ENCODE results near the gene EDEM3. TPM values are rescaled to one million over a fixed set of nuclear protein-coding genes. Genes with fewer than 3 reads are reported as not detected.
"Not testable (repeated sequence)": the region's sequence is repeated elsewhere in the genome, so short reads cannot be mapped to it uniquely, and the experiment has no call there.

EDEM3 gene
- total RNA-seq, 3 donors from 2014 or later (not counting 1 experiment from before 2014, with no cell fraction given), result 8.9 to 15.4 (median 15.1) TPM

DNA sequence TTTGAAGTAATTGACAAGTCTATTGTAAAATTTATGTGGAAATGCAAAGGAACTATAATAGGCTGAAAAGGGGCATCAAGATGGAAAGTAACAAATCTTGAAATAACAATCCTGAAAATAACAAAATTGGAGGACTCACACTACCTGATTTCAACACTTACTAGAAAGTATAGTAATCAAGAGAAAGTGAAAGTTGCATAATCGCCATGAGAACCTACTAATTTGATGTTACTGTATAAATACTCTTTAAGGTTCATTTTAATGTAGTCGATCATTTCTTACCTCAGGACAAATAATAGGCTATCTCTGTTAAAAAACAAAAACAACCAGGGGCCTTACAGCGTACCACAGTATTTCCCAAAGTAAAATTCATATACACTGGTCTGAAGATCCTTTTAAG, 71.7 kb downstream of the EDEM3 start:
- Histone ChIP-seq H3K4me3 (ENCODE audit: low read length) (no peak overlapping the region), H3K4me1 (ENCODE audit: control insufficient read depth, insufficient read depth, low read length) (no peaks in the 10 kb centered on the region), H3K9me3 (ENCODE audit: control insufficient read depth, insufficient read depth, low read length) (no peaks in the 10 kb centered on the region), H3K27me3 (ENCODE audit: control insufficient read depth, insufficient read depth, low read length) (no peaks in the 10 kb centered on the region), H3K27ac (ENCODE audit: low read length) (no peak overlapping the region), H3K36me3 (ENCODE audit: control insufficient read depth, insufficient read depth, low read length) (no peaks in the 10 kb centered on the region)
- DNase-seq (no peak), ATAC-seq (no peak)
- Mint-ChIP-seq H3K9me3 (peaks cover 0 to 3% of the 10 kb centered on the region in 2 donors), H3K27ac (no peak overlapping the region), H3K36me3 (peaks cover 6% of the 10 kb centered on the region), H3K4me1 (no peaks in the 10 kb centered on the region), H3K27me3 (ENCODE audit: low read depth in 2 of 2) (peaks cover 0 to 5% of the 10 kb centered on the region in 2 donors), H3K4me3 (no peak overlapping the region)
- intact Hi-C loops (cut with micrococcal nuclease), result no loop called here
- no CpG with 5 or more reads among the region's 3 CpGs for WGBS (ENCODE audit: insufficient coverage)
- TF ChIP-seq, protein P1, sequence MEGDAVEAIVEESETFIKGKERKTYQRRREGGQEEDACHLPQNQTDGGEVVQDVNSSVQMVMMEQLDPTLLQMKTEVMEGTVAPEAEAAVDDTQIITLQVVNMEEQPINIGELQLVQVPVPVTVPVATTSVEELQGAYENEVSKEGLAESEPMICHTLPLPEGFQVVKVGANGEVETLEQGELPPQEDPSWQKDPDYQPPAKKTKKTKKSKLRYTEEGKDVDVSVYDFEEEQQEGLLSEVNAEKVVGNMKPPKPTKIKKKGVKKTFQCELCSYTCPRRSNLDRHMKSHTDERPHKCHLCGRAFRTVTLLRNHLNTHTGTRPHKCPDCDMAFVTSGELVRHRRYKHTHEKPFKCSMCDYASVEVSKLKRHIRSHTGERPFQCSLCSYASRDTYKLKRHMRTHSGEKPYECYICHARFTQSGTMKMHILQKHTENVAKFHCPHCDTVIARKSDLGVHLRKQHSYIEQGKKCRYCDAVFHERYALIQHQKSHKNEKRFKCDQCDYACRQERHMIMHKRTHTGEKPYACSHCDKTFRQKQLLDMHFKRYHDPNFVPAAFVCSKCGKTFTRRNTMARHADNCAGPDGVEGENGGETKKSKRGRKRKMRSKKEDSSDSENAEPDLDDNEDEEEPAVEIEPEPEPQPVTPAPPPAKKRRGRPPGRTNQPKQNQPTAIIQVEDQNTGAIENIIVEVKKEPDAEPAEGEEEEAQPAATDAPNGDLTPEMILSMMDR (IDR thresholded peaks at IDR 0.05), result no peak

DNA sequence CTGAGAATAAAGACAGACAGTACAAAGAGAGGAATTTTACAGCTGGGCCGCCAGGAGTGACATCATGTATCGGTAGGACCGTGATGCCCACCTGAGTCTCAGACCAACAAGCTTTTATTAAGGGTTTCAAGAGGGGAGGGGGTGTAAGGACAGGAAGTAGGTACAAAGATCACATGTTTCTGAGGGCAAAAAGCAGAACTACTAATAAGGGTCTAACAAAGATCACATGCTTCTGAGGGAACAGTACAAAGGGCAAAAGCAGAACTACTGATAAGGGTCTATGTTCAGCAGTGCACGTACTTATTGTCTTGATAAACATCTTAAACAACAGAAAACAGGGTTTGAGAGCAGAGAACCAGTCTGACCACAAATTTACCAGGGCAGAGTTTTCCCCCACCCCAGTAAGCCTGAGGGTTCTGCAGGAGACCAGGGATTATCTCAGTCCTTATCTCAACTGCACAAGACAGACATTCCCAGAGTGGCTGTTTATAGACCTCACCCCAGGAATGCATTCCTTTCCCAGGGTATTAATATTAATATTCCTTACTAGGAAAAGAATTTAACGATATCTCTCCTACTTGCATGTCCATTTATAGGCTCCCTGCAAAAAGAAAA, 73.9 kb downstream of the EDEM3 start:
- H3K4me1 ChIP-seq (ENCODE audit: control insufficient read depth, insufficient read depth, low read length); DNase-seq; H3K36me3 ChIP-seq (ENCODE audit: control insufficient read depth, insufficient read depth, low read length); H3K36me3 Mint-ChIP-seq; H3K27ac Mint-ChIP-seq; H3K9me3 Mint-ChIP-seq; H3K9me3 ChIP-seq (ENCODE audit: control insufficient read depth, insufficient read depth, low read length); H3K4me3 Mint-ChIP-seq; H3K4me3 ChIP-seq (ENCODE audit: low read length); H3K27ac ChIP-seq (ENCODE audit: low read length); ATAC-seq; H3K4me1 Mint-ChIP-seq; intact Hi-C loops (cut with micrococcal nuclease); H3K27me3 ChIP-seq (ENCODE audit: control insufficient read depth, insufficient read depth, low read length): not testable (repeated sequence)
- 85% methylated on average over 5 of the region's 5 CpGs for WGBS (ENCODE audit: insufficient coverage)
- peaks cover 3 to 14% of the 10 kb centered on the region in 2 donors for H3K27me3 Mint-ChIP-seq (ENCODE audit: low read depth in 2 of 2)

GRCh38 chr1:184679472-184679871, 75.2 kb downstream of the EDEM3 start:
- H3K36me3 ChIP-seq (ENCODE audit: control insufficient read depth, insufficient read depth, low read length); H3K9me3 ChIP-seq (ENCODE audit: control insufficient read depth, insufficient read depth, low read length); H3K4me3 Mint-ChIP-seq; H3K9me3 Mint-ChIP-seq; H3K36me3 Mint-ChIP-seq; H3K4me1 Mint-ChIP-seq; ATAC-seq; H3K27ac Mint-ChIP-seq; H3K27me3 ChIP-seq (ENCODE audit: control insufficient read depth, insufficient read depth, low read length); H3K27ac ChIP-seq (ENCODE audit: low read length); DNase-seq; intact Hi-C loops (cut with micrococcal nuclease); H3K4me1 ChIP-seq (ENCODE audit: control insufficient read depth, insufficient read depth, low read length); H3K4me3 ChIP-seq (ENCODE audit: low read length): not testable (repeated sequence)
- 100% methylated on average over 2 of the region's 3 CpGs for WGBS (ENCODE audit: insufficient coverage)
- H3K27me3 Mint-ChIP-seq (ENCODE audit: low read depth in 2 of 2), result peaks cover 8 to 22% of the 10 kb centered on the region in 2 donors

- intact Hi-C loops (cut with micrococcal nuclease), result no loop called here
- TF ChIP-seq, protein P1 (IDR thresholded peaks at IDR 0.05), result no peak
Measured at GRCh38 chr1:184677344-184677743, 77.3 kb downstream of the EDEM3 start.

More at GRCh38 chr1:184677344-184677743, 77.3 kb downstream of the EDEM3 start:
- Mint-ChIP-seq H3K9me3 (peaks cover 0 to 3% of the 10 kb centered on the region in 2 donors), H3K27me3 (ENCODE audit: low read depth in 2 of 2) (peaks cover 12 to 36% of the 10 kb centered on the region in 2 donors), H3K27ac (no peak overlapping the region), H3K4me1 (no peaks in the 10 kb centered on the region), H3K36me3 (peaks cover 6% of the 10 kb centered on the region), H3K4me3 (no peak overlapping the region)
- H3K36me3 ChIP-seq (ENCODE audit: control insufficient read depth, insufficient read depth, low read length), result no peaks in the 10 kb centered on the region
- no peak for ATAC-seq
- DNase-seq, result no peak
- no peaks in the 10 kb centered on the region for H3K4me1 ChIP-seq (ENCODE audit: control insufficient read depth, insufficient read depth, low read length)
- H3K4me3 ChIP-seq (ENCODE audit: low read length), result no peak overlapping the region
- H3K9me3 ChIP-seq (ENCODE audit: control insufficient read depth, insufficient read depth, low read length), result no peaks in the 10 kb centered on the region
- peaks cover 2% of the 10 kb centered on the region for H3K27me3 ChIP-seq (ENCODE audit: control insufficient read depth, insufficient read depth, low read length)
- no peak overlapping the region for H3K27ac ChIP-seq (ENCODE audit: low read length)

Measured in natural killer cell (primary cell).